Measurements from ENCODE around the gene CMSS1. TPM values are rescaled to one million over a fixed set of nuclear protein-coding genes. Genes with fewer than 3 reads are reported as not detected.

CMSS1 gene
- total RNA-seq, 1 experiment from 2014 or later: 64.1 TPM

DNA sequence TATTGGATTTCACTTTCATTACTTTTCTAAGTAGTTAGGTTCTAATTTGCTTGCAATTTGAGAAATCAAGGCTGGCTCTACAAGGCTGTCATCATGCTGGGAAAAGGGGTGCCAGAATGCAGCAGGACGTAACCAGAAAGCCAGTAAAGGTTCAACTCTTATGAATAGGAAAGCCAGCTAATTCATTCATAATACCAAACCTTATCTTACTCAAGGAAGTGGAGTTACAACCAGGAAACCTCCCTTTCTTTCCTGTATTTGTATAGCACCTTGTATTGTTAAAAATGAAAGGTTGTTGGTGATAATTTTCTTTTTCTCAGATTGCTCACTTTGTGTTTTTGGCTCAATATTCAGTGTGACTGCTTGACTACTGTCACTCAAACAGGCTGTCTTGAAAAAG is 187.3 kb downstream of the CMSS1 start (continued):
- TF ChIP-seq, protein P1, sequence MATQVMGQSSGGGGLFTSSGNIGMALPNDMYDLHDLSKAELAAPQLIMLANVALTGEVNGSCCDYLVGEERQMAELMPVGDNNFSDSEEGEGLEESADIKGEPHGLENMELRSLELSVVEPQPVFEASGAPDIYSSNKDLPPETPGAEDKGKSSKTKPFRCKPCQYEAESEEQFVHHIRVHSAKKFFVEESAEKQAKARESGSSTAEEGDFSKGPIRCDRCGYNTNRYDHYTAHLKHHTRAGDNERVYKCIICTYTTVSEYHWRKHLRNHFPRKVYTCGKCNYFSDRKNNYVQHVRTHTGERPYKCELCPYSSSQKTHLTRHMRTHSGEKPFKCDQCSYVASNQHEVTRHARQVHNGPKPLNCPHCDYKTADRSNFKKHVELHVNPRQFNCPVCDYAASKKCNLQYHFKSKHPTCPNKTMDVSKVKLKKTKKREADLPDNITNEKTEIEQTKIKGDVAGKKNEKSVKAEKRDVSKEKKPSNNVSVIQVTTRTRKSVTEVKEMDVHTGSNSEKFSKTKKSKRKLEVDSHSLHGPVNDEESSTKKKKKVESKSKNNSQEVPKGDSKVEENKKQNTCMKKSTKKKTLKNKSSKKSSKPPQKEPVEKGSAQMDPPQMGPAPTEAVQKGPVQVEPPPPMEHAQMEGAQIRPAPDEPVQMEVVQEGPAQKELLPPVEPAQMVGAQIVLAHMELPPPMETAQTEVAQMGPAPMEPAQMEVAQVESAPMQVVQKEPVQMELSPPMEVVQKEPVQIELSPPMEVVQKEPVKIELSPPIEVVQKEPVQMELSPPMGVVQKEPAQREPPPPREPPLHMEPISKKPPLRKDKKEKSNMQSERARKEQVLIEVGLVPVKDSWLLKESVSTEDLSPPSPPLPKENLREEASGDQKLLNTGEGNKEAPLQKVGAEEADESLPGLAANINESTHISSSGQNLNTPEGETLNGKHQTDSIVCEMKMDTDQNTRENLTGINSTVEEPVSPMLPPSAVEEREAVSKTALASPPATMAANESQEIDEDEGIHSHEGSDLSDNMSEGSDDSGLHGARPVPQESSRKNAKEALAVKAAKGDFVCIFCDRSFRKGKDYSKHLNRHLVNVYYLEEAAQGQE (IDR thresholded peaks at IDR 0.05; ENCODE audit: low read depth): no peak
- TF ChIP-seq TCF7L2 (IDR thresholded peaks at IDR 0.05; ENCODE audit: borderline replicate concordance, extremely low read depth, insufficient read depth, insufficient read length) (no peak), YY1 (IDR thresholded peaks at IDR 0.05; ENCODE audit: extremely low read depth, insufficient replicate concordance, low read depth, low read length) (no peak)

DNA sequence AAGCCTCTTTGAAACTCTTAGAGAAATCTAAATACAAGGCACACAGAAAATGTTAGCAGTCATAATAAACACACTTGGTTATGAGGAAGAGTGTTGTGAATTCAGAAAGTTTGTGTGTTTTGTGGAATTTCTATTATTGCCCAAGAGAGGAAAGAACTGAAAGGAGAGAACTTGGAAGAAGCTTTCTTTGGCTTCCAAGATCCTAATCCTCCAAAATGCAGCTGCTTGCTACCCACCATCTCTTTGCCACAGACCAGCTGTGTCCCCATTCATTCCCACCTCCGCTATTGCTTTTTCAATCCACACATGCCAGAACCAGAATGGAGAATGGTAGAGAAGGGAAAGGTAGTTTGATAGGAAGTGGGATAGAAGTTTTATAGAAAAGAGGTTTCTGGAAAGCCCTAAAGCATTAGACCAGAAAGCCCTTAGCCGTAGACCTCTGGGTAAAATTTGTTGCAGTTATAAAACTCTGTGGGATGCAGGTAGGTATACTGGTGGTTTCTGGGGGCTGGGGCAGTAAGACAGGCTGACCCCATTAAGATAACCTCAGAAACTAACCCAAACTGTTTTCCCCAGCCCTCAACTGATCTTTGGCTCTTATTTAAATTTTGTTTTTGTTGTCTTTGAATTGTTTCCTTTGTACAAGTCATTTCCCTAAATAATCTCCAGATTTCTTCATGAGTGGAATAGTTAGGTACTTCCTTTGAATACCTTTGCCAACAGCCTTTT is 188.2 kb downstream of the CMSS1 start:
- Histone ChIP-seq H3K4me1 (ENCODE audit: control insufficient read depth in 1 of 2, insufficient read depth in 2 of 2, low read length in 2 of 2) (peaks cover 10 to 23% of the 10 kb centered on the region in 2 experiments), H4K20me1 (ENCODE audit: insufficient read depth) (no peaks in the 10 kb centered on the region), H3K9me2 (ENCODE audit: insufficient read depth) (no peaks in the 10 kb centered on the region), H3K9ac (ENCODE audit: low read length) (no peak overlapping the region), H3K36me3 (ENCODE audit: control insufficient read depth in 1 of 2, insufficient read depth in 2 of 2, low read length in 2 of 2) (no peaks in the 10 kb centered on the region), H2AFZ (ENCODE audit: low read depth, low read length, poor library complexity, severe bottlenecking) (no peak overlapping the region), H3K27ac (ENCODE audit: low read depth, low read length) (no peak overlapping the region), H3K4me2 (ENCODE audit: low read length) (no peak overlapping the region), H3K79me2 (ENCODE audit: insufficient read depth, low read length) (no peaks in the 10 kb centered on the region), H3K4me3 (replicated peaks in 1 of 2; ENCODE audit: low read depth in 1 of 2, low read length in 2 of 2) (no peak overlapping the region), H3K9me3 (ENCODE audit: control insufficient read depth in 1 of 2, insufficient read depth in 1 of 2, low read depth in 1 of 2, low read length in 2 of 2) (no peaks in the 10 kb centered on the region), H3K27me3 (ENCODE audit: insufficient read depth, low read length) (no peaks in the 10 kb centered on the region)
- ATAC-seq (no peak), DNase-seq (ENCODE audit: low read depth, low spot score) (no peak)
- ChIA-PET RAD21 (ENCODE audit: low non-redundant PET in 1 of 2, low total read pairs in 2 of 2, uncharacterized antibody in 2 of 2, unreplicated experiment in 2 of 2) (no interaction called here), CTCF (interaction anchor here (1.2 kb wide), 1 partner anchor 174 kb away, joined by 4 read pairs; no protein-coding TSS in a partner anchor), POLR2A (no interaction called here)
- no TSS peak for BruUV-seq (replicated peaks)
- no peak for TF ChIP-seq EZH2phosphoT487 (IDR thresholded peaks at IDR 0.05; ENCODE audit: borderline replicate concordance)
- no peak for TF ChIP-seq RAD21 (IDR thresholded peaks at IDR 0.05; ENCODE audit: low read depth)
- TF ChIP-seq FOSL1 (IDR thresholded peaks at IDR 0.05; ENCODE audit: low read depth): no peak
- TF ChIP-seq CEBPB (IDR thresholded peaks at IDR 0.05; ENCODE audit: low read depth): no peak
- no peak for TF ChIP-seq ELF1 (IDR thresholded peaks at IDR 0.05; ENCODE audit: borderline replicate concordance, low read depth)
- no peak for TF ChIP-seq JUND (IDR thresholded peaks at IDR 0.05)
- TF ChIP-seq SP1 (IDR thresholded peaks at IDR 0.05; ENCODE audit: low read depth): no peak
- no peak for TF ChIP-seq SIN3A (IDR thresholded peaks at IDR 0.05; ENCODE audit: low read depth)
- intact Hi-C loops (cut with micrococcal nuclease): no loop called here
